HG02852 (cell line): ENCODE data around the gene EHD4.

Experiments
- ATAC-seq: cut with Tn5 transposase; IDR thresholded peaks from one replicate; pipeline ENCODE4 v1.9.1; 2021; ENCODE audit warnings: mild to moderate bottlenecking, moderate library complexity; ENCODE audit not compliant: unreplicated experiment

The EHD4 gene

GRCh38 chr15:41995476-41995855, 23.1 kb upstream of the EHD4 start:
- no peak for ATAC-seq

DNA sequence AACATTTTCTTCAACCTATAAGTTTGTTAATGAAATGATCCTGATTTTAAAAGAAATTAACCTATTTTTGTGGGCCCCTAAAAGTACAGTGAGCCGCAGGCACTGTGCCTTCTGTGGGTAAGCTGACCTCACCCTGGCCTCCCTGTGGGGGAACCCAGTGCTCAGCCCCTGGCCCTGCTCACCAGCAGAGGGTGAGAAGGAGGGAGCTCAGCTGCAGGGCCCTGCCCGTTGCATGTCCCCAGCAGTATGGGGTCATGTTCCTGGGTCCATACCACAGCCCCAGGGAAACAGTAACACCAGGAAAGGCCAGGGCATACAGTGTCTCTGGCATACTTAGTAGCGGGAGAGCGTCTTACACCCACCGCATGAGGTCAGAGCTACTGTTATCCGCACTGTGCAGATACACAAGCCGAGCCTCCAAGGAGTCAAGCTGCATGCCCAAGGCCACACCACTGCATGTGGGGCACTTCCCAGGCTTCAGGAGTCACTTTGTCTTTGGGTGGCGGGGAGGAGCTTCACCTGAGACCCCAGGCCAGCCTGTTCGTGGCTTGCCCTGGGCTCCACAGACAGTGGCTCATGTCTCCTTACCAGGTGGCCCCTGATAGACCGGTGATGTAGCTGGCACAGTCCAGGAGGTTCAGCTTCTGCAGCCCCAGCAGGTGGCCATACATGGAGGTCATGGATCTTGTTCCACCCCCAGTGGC, 22.6 kb upstream of the EHD4 start:
- ATAC-seq, result no peak

GRCh38 chr15:41994171-41994650, 21.9 kb upstream of the EHD4 start:
- ATAC-seq, result no peak

- ATAC-seq, result no peak
Measured at GRCh38 chr15:41993472-41994170, 21.3 kb upstream of the EHD4 start.

- no peak for ATAC-seq
Measured at GRCh38 chr15:41992803-41993190, 20.4 kb upstream of the EHD4 start.

- ATAC-seq, result no peak
Measured at GRCh38 chr15:41992151-41992802, 19.9 kb upstream of the EHD4 start.

GRCh38 chr15:41990691-41991090, 18.3 kb upstream of the EHD4 start:
- ATAC-seq, result no peak

DNA sequence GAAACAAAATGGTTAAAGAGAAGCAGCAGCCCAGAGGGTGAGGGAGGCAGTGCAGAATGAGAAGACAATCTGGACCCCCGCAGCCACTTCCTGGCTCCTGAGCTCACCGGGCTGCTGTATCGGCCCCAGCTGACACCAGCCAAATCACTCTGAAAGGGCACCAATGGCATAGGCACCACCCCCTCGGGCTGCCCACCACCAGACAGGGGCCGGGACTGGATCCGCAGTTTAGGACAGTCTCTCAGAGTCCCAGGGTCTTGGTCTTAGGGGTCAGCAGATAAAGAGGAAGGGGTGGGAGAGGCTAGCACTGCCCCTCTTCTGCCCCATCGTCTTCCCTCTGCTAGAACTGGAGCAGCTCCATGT, 17.9 kb upstream of the EHD4 start:
- no peak for ATAC-seq

DNA sequence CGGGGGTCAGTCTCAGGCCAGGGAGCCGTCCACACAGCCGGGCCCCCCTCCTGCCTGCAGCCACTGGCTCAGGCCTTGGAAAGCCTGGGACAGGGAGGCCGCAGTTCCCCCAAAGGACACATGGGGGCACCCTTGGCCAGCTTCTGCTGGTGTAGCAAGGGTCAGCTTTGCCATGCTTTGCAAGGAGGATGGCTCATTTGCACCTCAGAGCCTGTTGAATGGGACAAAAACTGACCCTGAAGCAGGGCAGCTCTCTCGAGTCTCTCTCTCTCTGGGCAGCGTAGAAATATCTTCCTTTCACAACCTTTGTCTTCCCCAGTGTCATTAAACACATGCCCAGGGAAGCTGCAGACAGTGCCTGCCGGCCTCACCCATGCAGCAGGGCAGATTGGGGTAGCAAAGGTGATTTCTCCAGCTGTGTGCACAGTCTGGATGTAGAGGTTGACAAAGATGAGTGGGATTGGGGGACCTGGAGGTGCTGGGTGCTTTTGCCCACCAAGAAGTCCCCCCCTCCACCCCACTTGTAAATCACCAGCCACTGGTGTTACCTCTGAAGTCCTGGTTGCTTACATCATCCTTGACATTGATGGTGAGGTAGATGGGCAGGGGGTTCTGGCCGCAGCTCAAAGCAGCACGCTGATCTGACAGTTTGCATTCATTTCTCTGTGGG, 17.4 kb upstream of the EHD4 start:
- ATAC-seq, result no peak

GRCh38 chr15:41988896-41989572, 16.7 kb upstream of the EHD4 start:
- no peak for ATAC-seq

DNA sequence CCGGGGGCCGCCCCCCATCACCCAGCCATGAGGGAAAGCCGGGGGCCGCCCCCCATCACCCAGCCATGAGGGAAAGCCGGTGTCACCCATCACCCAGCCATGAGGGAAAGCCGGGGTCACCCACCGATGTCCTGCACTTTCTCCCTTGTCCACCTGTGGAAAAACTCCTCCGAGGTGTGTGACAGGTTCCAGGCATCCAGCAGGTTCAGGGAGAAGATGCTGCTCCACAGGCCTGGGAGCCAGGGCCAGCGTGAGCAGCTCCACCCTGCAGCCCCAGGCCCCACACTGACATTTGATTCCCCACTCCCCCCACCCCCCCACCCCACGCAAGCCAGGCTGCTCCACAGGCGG, 15.5 kb upstream of the EHD4 start:
- no peak for ATAC-seq

GRCh38 chr15:41987246-41987924, 15.0 kb upstream of the EHD4 start:
- ATAC-seq, result no peak

GRCh38 chr15:41985236-41986160, 13.1 kb upstream of the EHD4 start:
- ATAC-seq, result no peak

- ATAC-seq, result no peak
Measured at GRCh38 chr15:41984622-41985021, 12.3 kb upstream of the EHD4 start.

- no peak for ATAC-seq
Measured at GRCh38 chr15:41983621-41984571, 11.5 kb upstream of the EHD4 start.

DNA sequence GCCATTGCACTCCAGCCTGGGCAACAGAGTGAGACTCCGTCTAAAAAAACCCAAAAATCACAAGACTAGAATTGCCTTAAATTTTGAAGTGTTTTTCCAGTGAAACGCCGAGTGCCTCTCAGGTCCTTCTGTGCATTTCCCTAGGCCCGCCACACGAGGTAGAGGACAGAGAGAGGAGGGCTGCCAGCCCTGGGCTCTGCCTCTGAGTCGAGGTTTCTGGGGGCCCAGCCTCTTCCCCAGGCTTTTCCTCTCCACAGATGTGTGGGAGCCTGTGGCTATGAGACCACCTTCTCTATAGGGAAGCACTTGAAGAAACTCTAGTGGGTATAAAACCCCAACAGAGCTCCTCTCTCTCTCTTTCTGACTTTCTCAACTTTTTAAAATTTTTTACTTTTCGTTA, 10.9 kb upstream of the EHD4 start:
- no peak for ATAC-seq

GRCh38 chr15:41982133-41982930, 10.0 kb upstream of the EHD4 start:
- no peak for ATAC-seq
